Measurements from ENCODE around the gene CHRDL2.

- TF ChIP-seq CTCF (IDR thresholded peaks at IDR 0.05) (no peak), POLR2A (IDR thresholded peaks at IDR 0.05) (no peak)
These were observed 7.7 kb downstream of the CHRDL2 start for GRCh38 chr11:74723511-74723910.
